Activated naive CD4-positive, alpha-beta T cell treated with anti-CD3 and anti-CD28 coated beads, Interleukin-2, amount 50 U/mL, for 72 hours (primary cell): ENCODE measurements around the gene DSG2. TPM values are rescaled to one million over a fixed set of nuclear protein-coding genes. Genes with fewer than 3 reads are reported as not detected.
A peak's percentile ranks its signal among the peaks of the same experiment; 100 is the strongest.
"Not testable (repeated sequence)": the region's sequence is repeated elsewhere in the genome, so short reads cannot be mapped to it uniquely, and the experiment has no call there.

Experiments
- ATAC-seq, 2 donors: fragments of 150-1000 bp; cut with Tn5 transposase; 2 replicates each; pipeline ENCODE4 v1.10.0; 2021; ENCODE audit warnings: mild to moderate bottlenecking in 2 of 2, moderate library complexity in 2 of 2
- DNase-seq, 2 donors: peaks; one replicate each; pipeline ENCODE4 v3.0.0; 2021 to 2022; ENCODE audit warnings: low spot score in 2 of 2
- H3K27ac Mint-ChIP-seq, 2 donors: one replicate each; pipeline ENCODE4 v1.8.0; 2022; ENCODE audit warnings: mild to moderate bottlenecking in 2 of 2, mixed read lengths in 2 of 2
- H3K36me3 Mint-ChIP-seq, 2 donors: one replicate each; pipeline ENCODE4 v1.8.0; 2022; ENCODE audit warnings: mixed read lengths in 2 of 2
- H3K9me3 Mint-ChIP-seq, 2 donors: one replicate each; pipeline ENCODE4 v1.8.0; 2022; ENCODE audit warnings: mixed read lengths in 2 of 2
- total RNA-seq, 2 donors: library from RNA; stranded (reverse); gene quantifications; one replicate each; pipeline ENCODE4 v1.2.3, GENCODE V29; 2022

Gene DSG2
- total RNA-seq, 2 donors from 2014 or later = 0.23 to 0.82 TPM

DNA sequence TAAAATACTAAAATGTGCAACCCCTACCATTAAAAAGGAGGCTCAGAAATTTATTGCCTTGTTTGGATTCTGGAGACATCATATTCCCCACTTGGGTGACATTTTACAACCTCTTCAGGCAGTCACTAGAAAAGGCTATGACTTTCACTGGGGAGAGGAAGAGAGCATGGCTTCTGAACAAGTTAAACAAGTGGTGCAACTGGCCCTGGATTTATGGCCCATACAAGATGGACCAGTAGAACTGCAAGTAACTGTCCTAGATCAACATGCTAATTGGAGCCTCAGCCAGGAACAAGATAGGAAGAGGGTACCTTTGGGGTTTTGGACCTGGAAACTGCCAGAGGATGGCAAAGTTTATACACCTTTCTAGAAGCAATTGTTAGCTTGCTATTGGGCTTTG lies 4.0 kb upstream of the DSG2 start:
- H3K9me3 Mint-ChIP-seq = peaks cover 0 to 6% of the 10 kb centered on the region in 2 donors
- no peak for DNase-seq
- no peak for ATAC-seq
- no peaks in the 10 kb centered on the region for H3K36me3 Mint-ChIP-seq
- H3K27ac Mint-ChIP-seq = no peak overlapping the region

DNA sequence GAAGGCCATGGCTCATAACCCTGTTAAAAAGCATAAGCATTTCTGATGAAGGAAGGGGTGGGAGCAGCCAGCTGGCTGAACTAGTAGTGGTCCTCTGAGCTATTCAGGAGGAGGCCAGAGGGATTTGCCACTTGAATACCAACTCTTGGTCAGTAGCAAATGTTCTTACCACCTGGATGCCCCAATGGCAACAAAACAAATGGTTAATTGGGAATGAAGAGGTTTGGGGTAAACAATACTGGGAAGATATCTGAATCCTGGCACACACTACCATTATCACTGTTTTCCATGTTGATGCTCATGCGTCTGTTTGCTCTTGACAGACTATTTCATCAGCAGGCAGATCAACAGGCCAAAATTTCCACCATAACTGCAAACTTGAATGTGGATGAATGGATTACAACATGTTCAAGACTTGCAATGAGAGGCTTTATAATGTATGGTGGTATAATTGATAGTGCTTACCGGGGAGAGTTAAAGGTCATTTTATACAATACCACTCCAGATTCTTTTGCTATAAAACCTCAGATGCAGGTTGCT lies 3.2 kb upstream of the DSG2 start:
- not testable (repeated sequence) for H3K9me3 Mint-ChIP-seq, DNase-seq, H3K36me3 Mint-ChIP-seq, ATAC-seq, H3K27ac Mint-ChIP-seq

GRCh38 chr18:31497404-31497835 lies 557 bp upstream of the DSG2 start:
- no peak for ATAC-seq
- DNase-seq = no peak
- Mint-ChIP-seq H3K9me3 (no peaks in the 10 kb centered on the region), H3K36me3 (no peaks in the 10 kb centered on the region), H3K27ac (no peak overlapping the region)

DNA sequence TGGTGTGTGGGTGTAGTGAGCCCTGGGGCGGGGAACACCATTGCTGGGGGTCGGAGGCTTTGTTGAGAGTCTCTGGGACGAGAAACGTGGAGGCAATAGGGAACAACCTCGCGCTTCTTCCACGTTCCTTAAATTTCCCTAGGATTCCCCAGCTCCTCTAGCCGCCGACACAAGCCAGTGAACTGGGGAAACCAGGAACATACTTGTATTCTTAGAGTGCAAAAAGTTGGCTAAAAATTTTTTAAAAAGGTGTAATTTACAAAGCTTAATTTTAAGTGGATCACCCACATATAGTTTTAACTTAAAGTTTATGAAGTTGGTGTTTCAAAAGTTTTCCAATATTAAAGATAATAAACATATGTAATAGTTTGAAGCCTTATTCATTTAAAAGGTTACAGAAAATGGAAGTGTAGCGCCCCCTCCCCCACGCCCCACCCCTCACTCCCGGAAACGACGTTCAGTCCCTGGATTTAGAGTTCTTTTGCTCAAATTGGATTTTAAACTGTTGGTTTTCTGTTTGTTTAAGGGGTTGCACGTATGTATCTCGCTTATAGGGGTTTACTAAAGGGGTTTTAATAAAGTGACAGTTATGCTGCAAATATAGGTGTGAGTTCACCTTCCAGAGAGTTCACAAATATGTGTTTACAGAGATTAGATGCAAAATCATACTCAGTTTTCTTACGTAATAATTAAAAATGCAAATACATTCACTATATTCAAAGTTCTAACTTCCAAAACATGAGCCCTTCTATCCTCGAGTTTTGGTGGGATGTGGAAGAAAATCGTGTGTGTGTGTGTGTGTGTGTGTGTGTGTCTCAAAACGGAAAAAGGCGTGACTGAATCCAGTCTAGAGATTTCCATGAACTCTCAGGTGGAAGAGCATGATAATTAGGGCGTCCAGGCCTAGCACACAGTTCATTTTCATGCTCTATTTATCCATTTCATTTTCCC lies 872 bp downstream of the DSG2 start:
- peak overlapping the region in 1 of 2 donors; percentile 29 for H3K27ac Mint-ChIP-seq
- DNase-seq = no peak
- peak in 1 of 2 donors; percentile 62 for ATAC-seq
- H3K9me3 Mint-ChIP-seq = no peaks in the 10 kb centered on the region
- no peaks in the 10 kb centered on the region for H3K36me3 Mint-ChIP-seq

DNA sequence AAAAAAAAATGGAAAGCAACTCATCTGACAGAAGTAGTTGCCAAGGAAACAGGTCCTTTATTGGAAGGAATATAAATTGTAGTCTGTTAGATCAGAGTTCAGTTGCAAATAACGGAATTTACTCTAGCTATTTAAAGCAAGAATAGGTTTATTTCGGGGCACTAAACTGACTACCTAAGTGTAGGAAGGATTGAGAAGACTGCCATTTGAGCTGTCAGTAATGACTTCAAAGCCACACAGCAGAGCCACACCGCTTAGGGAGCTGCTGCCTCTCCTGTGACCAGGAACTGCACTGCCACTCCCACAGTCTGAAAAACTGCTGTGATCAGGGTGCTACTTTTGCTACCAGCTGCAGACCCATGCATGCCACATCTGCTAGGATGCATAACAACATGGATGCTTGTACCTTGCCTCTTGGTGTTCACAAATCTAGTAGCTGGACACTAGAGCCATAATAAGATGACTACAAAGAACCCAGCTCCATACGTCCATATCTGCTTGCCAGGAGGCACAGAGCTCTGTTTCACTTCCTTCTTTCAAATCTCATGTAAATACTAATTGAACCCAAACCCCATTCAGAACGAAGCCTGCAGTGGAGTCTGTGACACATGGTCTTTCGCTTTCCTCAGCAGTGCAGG lies 2.2 kb downstream of the DSG2 start:
- no peak overlapping the region for H3K27ac Mint-ChIP-seq
- ATAC-seq (no peak), DNase-seq (no peak)
- H3K36me3 Mint-ChIP-seq = no peaks in the 10 kb centered on the region
- H3K9me3 Mint-ChIP-seq = no peaks in the 10 kb centered on the region

DNA sequence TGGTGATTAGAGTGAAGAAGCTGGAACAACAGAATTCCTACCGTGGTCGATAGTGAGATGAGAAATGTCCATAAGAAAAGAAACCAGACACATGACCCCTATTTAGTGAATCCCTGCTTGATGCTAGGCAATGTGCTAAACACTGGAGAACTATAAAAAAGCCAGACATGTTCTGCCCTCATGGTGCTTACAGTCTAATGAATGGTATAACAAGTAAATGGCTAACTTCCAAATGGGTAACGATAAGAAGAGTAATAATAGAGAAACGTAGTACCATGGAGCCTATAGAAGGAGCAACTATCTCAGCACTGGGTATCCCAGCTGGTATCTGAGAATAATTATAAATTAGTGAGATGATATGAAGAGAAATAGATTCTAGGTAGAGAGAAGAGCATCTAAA lies 5.0 kb downstream of the DSG2 start:
- ATAC-seq (no peak), DNase-seq (no peak)
- Mint-ChIP-seq H3K36me3 (no peaks in the 10 kb centered on the region), H3K9me3 (no peaks in the 10 kb centered on the region), H3K27ac (no peak overlapping the region)

DNA sequence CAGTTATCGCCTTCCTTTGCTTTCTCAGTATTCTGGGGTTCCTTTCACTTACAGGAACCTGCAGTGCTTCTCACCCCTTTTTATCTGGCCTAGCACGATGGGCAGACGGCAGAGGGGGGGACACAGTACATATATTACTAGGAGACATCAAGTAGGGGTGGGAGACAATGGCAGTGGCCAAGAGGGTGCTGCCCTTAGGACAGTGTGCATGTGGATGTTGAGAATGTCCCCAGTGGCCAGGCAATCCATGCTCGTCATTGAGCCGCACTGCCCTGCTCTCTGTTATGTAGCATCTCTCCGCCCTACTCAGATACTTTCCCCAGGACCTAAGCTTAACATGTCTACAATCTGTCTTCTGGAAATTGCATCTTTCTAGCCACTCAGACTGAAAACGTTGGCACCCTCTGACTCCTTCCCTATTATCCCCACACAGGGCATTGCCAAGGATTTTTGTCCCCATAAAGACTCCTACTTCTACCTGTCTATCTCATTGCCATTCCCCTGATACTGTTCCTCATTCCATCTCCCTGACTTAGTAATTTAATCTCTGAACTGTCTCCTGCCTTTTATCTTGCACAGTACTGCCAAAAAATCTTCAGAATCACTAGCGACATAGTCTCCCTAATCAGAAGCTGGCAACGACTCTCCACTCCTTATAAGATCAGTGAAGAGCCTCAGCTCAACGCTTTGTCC lies 6.6 kb downstream of the DSG2 start:
- DNase-seq = no peak
- H3K27ac Mint-ChIP-seq = no peak overlapping the region
- H3K36me3 Mint-ChIP-seq = no peaks in the 10 kb centered on the region
- no peaks in the 10 kb centered on the region for H3K9me3 Mint-ChIP-seq
- ATAC-seq = no peak

GRCh38 chr18:31505156-31505555 lies 7.2 kb downstream of the DSG2 start:
- H3K36me3 Mint-ChIP-seq = no peaks in the 10 kb centered on the region
- no peak for DNase-seq
- ATAC-seq = no peak
- no peak overlapping the region for H3K27ac Mint-ChIP-seq
- no peaks in the 10 kb centered on the region for H3K9me3 Mint-ChIP-seq

DNA sequence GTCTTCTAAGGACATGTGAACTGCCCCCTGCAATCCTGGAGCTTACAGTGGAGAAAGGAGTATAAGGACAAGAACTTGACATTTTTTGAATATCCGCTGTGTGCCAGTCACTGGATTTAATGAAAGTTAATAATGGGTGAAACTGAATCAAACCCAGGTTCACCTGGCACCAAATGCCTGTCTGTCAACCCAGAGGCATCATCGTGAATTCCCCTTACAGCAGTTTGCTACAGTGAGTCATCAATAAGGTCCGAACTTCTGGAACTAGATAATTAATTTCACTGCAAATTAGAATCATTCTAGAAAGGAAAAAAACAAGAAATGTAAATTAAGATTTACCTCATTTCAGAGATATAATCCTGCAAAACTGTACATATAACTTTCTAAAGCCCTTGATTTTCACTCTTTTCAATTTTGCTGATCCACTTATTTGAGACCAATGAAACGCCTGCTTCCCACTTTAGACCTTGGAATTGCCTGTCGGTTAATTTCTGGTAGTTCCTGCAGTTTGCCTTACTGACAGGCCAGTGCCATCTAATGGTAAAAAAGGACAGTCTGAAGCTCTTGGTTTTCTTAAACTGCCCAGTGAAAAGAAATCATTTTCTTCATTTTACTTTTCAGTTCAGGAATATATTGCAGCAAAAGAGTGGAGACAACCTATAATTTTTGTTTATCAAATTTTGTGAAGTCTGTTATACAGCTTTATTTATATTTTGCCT lies 8.2 kb downstream of the DSG2 start:
- no peak overlapping the region for H3K27ac Mint-ChIP-seq
- no peaks in the 10 kb centered on the region for H3K9me3 Mint-ChIP-seq
- H3K36me3 Mint-ChIP-seq = no peaks in the 10 kb centered on the region
- ATAC-seq = no peak
- DNase-seq = no peak

- not testable (repeated sequence) for H3K9me3 Mint-ChIP-seq, DNase-seq, H3K36me3 Mint-ChIP-seq, H3K27ac Mint-ChIP-seq, ATAC-seq
Observed at GRCh38 chr18:31507124-31507523, 9.1 kb downstream of the DSG2 start.

DNA sequence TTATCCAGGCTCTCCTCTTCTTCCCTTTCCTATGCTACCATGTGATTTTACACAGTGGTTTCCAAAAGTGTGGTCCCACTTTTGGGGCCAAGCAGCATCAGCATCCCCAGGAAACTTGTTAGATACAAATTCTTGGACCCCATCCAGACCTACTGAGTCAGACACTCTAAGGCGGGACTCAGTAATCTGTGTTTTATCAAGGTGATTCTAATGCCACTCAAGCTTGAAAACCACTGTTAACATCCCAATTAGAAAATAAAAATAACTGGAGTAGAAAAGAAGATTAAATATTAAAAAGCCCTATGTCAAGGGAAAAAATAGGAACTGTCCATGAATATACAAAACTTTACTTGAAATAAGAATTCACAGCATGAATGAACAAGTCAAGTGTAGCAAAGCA lies 10.8 kb downstream of the DSG2 start:
- Mint-ChIP-seq H3K36me3 (no peaks in the 10 kb centered on the region), H3K27ac (no peak overlapping the region), H3K9me3 (no peaks in the 10 kb centered on the region)
- ATAC-seq (no peak), DNase-seq (no peak)

- DNase-seq = no peak
- ATAC-seq = no peak
- no peak overlapping the region for H3K27ac Mint-ChIP-seq
- no peaks in the 10 kb centered on the region for H3K36me3 Mint-ChIP-seq
- H3K9me3 Mint-ChIP-seq = no peaks in the 10 kb centered on the region
Observed at GRCh38 chr18:31509571-31509970, 11.6 kb downstream of the DSG2 start.

- no peaks in the 10 kb centered on the region for H3K36me3 Mint-ChIP-seq
- ATAC-seq = no peak
- no peak overlapping the region for H3K27ac Mint-ChIP-seq
- DNase-seq = no peak
- no peaks in the 10 kb centered on the region for H3K9me3 Mint-ChIP-seq
Observed at GRCh38 chr18:31510319-31510718, 12.3 kb downstream of the DSG2 start.

DNA sequence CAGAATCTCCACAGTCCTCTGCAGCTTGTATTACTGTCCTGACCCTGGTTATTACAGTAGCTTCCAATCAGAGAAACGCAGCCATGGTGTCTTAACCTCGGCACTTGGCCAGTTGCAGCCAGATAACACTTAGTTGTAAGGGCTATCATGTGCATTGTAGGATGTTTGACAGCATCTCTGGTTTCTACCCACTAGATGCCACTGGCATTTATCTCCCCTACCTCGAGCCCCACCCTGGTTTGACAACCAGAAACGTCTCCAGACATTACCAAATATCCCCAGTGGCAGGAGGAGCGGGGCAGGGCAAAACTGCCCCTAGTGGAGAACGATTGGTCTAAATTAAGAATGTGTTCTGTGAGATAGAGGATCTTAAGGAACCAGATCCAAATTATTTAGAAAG lies 13.1 kb downstream of the DSG2 start:
- H3K27ac Mint-ChIP-seq = no peak overlapping the region
- H3K36me3 Mint-ChIP-seq = no peaks in the 10 kb centered on the region
- H3K9me3 Mint-ChIP-seq = no peaks in the 10 kb centered on the region
- DNase-seq (no peak), ATAC-seq (no peak)

DNA sequence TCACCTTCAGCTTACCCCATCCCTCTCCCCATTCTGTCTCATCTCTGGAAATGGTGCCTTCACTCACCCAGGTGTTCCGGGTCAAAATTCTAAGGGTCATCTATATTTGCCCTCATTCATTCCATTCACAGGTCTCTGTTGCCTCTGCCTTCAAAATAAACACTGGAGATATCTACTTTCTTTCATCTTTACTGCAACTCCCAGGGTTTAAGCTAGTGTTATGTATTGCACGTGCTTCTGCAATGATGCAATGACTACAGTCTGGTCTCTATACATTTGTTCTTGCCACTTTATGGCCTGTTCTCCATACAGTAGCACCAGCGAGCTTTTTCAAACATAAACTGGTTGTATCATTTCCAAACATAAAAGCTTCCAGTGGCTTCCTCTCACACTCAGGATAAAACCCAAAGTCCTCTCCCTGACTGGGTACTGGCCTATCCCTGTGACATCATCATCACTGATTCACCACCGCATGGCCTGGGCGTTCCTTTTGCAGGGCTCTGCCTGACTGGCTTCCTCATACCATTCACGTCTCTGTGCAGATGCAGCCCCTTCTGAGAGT lies 14.3 kb downstream of the DSG2 start:
- Mint-ChIP-seq H3K27ac (no peak overlapping the region), H3K9me3 (no peaks in the 10 kb centered on the region), H3K36me3 (no peaks in the 10 kb centered on the region)
- ATAC-seq (no peak), DNase-seq (no peak)

DNA sequence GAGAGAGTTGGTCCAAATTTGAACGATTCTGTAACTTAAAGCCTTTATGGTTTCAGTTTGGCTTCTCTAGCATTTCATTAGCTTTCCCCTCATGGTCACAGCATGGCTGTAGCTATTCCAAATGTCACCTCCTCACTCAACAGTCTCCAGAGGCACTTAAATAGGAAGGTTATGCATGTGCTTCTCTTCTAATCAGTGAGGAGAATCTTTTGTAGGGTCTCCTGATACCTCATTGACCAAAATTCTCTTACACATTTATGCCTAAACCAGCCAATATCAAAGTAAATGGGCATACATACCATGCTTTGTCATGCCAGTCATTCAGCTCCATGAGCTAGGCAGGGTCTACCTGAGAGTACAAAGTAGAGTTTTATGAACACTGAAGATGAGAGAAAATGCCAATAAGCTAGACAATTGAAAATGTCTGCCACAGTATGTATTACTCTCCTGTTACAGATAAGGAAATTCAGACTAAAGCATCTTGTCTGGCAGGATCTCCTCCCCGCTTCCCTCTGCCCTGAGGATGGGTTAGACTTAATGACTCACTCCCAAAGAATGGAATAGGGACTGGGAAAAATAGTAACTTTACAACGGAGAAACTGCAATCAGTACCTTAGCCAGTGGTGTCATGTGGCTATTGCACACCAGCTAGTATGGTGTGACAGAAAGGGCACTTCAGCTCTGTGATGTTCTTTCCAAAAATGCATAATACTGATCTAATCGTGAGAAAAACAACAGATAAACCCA lies 15.4 kb downstream of the DSG2 start:
- Mint-ChIP-seq H3K9me3 (no peaks in the 10 kb centered on the region), H3K36me3 (no peaks in the 10 kb centered on the region), H3K27ac (no peak overlapping the region)
- DNase-seq = no peak
- ATAC-seq = no peak
